GM21717 (cell line): ENCODE measurements around the gene GABRD.

Source experiments
- ATAC-seq: cut with Tn5 transposase; IDR thresholded peaks from one replicate; pipeline ENCODE4 v1.9.1; 2021; ENCODE audit warnings: mild to moderate bottlenecking, moderate library complexity; ENCODE audit not compliant: unreplicated experiment

Gene GABRD

DNA sequence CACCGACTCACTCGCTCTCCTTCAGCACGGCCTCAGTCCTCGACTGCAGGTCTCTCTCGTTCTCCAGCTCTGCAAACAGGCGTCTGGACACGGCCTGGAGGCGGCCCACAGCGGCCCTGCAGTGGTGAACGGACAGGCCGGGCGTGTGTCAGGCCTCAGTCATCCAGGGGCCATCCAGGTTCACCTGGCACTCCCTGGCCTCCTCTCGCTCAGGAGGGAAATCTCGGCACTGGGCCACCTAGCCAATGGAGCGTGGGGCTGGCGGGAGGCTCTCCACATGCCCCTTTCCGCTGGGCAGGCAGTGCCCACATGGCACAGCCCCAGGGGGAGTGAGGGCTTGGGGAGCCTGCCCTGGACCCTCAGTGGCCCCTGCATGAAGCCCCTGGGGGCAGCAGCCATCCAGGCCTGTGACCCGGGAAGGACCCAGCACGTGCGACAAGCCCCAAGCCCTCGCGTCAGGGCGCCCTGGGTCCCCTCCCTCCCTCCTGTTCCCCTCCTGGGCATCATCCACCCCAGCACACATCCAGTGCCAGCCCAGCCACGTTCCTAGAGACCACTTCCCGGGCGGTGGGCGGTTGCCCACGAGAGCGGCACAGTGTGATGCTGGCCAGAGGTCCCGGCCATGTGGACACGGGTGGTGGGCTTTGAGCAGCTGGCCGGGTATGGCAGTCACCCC, 33.6 kb upstream of the GABRD start:
- ATAC-seq, result no peak

GRCh38 chr1:1986451-1987141, 32.5 kb upstream of the GABRD start:
- no peak for ATAC-seq

GRCh38 chr1:1987142-1987510, 32.0 kb upstream of the GABRD start:
- ATAC-seq, result no peak

GRCh38 chr1:1988061-1988945, 30.8 kb upstream of the GABRD start:
- ATAC-seq, result no peak

DNA sequence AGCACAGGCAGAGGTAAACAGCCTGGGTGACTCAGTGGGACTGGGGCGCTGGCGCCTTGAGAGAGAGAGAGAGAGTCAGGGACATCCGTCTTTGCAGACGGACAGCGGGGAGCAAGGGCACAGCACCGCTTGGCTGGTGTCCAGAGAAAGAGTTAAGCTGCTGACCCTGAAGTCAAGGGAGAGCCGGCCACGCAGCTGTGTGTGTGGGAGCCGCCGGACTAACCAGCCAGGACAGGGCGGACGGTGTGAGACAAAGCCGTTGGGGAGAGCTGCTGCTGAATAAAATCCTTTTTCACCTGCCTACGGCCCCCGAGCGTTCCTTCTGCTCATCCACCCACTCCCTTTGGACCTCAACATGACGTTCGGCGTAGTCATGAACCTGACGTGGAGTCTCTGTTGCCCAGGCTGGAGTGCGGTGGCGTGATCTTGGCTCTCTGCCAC, 30.0 kb upstream of the GABRD start:
- no peak for ATAC-seq

DNA sequence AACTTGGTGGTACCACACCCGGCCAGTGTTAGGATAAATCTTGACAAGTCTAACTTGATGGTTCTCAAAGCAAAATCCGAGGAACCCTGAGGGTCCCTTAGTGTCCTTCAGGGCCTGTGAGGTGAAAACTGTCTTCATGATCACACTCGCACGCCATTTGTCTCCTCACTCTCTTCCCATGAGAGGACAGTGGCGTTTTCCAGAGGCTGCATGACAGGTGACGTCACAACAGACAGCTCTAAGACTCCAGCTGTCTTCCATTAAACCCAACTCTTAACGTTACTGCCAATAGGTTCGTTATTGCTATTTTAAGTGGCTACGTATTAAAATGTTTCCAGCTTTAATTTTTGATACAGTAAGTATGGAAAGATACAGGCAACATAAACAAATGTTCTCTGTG, 29.4 kb upstream of the GABRD start:
- no peak for ATAC-seq

DNA sequence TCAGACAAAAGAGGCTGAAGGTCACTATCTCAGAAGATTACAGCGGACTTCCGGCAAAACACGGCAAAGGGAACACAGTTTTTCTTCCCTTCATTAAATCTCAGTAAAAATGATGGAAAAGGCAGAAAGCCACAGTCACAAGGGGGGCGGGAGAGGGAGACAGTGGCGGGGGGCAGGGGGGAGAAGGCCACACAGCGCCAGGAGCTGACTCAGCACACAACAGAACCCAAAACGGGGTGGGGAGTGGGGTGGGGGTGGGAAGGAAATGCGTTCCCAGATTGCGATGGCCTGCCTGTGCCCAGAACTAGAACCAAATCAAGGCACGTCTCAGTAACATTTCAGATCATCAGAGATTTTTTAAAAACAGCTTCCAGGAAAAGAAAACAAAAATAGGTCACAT, 28.9 kb upstream of the GABRD start:
- no peak for ATAC-seq

- ATAC-seq, result no peak
Observed at GRCh38 chr1:1994536-1994935, 24.6 kb upstream of the GABRD start.

DNA sequence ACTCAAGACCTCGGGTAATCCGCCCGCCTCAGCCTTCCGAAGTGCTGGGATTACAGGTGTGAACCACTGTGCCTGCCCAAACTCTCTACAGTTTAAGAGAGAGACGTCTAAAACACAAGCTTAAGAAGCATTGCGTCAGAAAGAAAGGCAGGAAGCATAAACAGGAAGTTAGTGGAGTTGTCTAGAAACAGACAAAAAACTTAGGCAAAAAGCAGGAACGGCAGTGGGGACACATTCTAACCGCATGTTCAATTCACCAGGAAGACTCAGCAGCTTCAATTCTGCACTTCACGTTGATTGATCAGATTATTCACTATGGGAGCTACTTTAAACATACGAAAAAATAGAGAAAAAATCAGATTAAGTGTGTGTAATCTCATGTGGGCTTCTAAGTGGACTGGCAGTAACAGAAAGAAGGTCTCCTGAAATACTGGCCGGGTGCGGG, 22.9 kb upstream of the GABRD start:
- ATAC-seq, result no peak

DNA sequence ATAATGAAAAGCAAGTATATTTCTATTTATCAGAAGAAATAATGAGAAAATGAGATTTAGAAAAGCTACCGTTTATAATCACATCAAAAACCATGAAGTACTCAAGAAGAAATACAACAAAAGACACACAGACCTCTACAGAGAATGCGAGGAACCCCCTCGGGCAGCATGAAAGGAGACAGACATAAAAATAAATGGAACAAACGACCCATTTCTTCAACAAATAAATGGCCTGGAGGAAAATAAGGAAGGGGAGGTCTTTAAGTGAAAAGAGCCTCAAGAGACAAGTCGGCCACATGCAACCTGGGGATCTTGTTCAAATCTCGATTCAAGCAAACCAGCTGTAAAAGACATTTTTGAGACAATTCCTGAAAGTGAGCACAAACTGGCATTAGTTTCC, 21.6 kb upstream of the GABRD start:
- ATAC-seq, result no peak

DNA sequence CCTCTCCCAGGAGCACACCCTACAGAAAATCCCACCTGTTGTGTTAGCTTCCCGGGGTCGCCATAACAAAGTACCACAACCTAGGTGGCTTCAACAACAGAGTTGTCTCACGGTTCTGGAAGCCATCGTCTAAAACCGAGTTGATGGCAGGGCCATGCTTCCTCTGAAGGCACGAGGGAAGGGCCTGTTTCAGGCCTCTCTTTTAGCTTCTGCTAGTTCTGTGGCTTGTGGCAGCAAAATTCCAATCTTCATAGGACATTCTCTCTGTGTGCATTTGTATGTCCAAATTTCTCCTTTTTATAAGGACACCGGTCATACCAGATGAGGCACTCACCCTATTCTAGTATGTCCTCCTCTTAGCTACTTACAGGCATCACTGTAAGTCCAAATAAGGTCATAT, 18.7 kb upstream of the GABRD start:
- no peak for ATAC-seq

- ATAC-seq, result no peak
Observed at GRCh38 chr1:2000850-2001249, 18.3 kb upstream of the GABRD start.

DNA sequence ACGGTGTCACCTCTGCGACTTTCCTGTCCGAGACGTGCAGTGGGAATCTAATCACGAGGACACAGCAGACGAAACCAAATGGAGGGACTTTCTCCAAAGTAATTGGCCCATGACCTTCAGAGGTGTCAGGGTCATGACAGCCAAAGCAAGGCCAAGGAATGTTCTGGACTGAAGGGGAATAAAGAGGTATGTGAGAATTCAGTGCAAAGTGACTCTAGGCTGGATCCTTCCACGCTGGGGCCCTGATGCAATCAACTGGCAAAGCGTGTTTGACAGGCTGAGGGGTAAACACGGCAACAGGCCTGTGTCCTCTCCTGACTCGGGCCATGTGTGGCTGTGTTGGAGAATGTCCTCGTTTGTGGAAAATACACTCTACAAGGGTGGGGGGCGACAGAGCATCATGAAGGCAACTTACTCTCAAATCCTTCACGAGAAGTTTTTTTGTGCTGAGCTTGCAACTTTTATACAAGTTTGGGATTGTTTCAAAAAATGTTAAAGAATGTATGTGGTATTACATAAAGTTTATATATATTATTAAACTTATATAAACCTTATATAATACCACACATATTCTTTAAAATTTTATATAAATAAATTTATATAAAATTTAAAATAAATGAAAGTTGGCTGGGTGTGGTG, 17.3 kb upstream of the GABRD start:
- no peak for ATAC-seq

GRCh38 chr1:2003541-2004131, 15.5 kb upstream of the GABRD start, which contains the start of gene CFAP74:
Gene CFAP74, minus strand, starts transcription at chr1:2003786. Its CDS starts 12,830 bp downstream, at chr1:1990956.
- no peak for ATAC-seq

DNA sequence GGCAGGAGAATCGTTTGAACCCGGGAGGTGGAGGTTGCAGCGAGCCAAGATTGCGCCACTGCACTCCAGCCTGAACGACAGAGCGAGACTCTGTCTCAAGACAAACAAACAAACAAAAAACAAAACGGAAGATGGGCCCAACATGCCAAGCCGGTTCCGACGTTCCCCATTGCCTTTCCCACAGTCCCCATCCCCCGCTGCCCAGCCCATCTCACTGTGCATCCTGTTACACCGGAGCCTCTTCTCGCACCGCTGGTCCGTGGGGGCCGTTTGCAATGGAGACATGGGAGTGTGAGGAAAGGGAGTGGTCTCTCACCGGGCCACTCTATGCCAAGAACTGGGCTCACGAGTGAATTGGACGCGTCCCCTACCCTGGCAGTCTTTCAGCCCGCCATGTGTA, 14.3 kb upstream of the GABRD start:
- no peak for ATAC-seq

GRCh38 chr1:2009101-2010053, 9.8 kb upstream of the GABRD start:
- no peak for ATAC-seq

- ATAC-seq, result no peak
Observed at GRCh38 chr1:2014181-2014580, 5.0 kb upstream of the GABRD start.

GRCh38 chr1:2014741-2015735, 4.1 kb upstream of the GABRD start:
- ATAC-seq, result no peak
